NCI-H146 treated with DMSO at 0.1 percent for 48 hours (cell line): Measurements from ENCODE around the gene CFAP61.
A peak's percentile ranks its signal among the peaks of the same experiment; 100 is the strongest.

Source experiments
- DNase-seq: peaks from one replicate; lab custom pipeline; 2025; ENCODE audit not compliant: unreplicated experiment; lab: John Stamatoyannopoulos, UW

Gene CFAP61

GRCh38 chr20:20160520-20160919 is 108.2 kb downstream of the CFAP61 start:
- no peak for DNase-seq

DNA sequence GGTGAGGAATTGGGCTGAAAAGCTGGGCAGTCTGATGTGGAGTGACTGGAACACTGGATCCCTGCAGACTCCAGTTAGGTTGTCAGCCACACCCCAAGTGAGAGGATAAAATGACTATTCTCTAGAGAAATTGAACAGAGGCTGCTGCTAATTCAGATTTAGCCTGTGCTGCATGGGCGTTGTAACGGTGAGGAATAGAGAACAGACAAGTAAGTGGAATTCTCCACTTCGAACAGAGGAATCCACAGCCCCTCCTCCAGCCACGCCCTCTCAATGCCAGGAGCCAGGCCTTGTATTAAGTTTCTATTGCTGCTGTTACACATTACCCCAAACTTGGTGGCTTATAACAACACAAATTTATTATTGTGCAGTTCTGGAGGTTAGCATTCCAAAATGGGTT is 109.3 kb downstream of the CFAP61 start:
- no peak for DNase-seq

GRCh38 chr20:20167698-20168097 is 115.4 kb downstream of the CFAP61 start:
- DNase-seq = no peak

DNA sequence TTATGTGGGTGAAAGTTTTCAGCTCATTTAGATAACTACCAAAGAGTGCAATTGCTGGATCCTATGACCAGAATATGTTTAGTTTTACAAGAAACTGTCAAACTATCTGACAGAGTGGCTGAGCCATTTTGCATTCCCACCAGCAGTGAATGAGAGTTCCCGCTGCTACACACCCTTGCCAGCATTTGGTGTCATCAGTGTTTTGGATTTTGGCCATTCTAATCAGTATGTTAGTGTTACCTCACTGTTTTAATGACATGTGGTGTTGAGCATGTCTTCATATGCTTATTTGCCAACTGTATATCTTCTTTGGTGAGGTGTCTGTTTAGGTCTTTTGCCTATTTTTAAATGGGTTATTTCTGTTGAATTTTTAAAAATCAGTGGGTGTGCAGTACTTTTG is 120.9 kb downstream of the CFAP61 start:
- DNase-seq = no peak

DNA sequence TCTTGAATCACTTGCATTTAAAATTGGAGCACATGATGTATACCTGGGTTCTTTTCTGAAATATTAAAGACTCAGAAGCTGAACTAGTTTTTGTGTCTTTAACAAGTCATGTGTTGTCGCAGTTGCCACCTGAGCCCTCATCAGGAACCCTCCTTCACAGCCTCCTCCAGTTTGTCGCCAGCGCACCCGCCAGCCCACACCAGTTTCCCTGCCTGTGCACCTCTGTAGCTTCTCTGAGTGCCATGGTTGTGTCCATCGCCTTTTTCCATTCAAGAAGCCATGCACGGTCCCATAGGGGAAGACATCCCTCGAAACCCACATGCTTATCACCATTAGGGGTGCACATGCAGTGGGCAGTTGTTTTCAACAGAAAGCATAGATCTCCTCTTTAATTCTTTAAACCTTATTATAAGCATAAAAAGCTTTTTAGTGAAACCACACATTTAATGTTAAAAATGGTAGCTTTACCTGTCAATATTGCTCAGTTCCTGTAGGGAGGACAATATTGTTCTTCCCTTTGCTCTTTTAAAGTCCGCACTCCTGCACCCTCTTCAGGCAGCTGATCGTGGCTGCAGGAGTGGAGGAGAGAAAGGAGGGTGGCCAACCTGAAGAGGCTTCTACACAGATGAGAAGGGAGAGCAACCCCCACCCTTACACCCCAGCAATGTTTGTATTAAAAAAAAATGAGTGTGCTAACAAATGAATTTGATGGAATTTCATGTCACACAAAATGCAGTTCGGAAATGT is 121.9 kb downstream of the CFAP61 start:
- no peak for DNase-seq

DNA sequence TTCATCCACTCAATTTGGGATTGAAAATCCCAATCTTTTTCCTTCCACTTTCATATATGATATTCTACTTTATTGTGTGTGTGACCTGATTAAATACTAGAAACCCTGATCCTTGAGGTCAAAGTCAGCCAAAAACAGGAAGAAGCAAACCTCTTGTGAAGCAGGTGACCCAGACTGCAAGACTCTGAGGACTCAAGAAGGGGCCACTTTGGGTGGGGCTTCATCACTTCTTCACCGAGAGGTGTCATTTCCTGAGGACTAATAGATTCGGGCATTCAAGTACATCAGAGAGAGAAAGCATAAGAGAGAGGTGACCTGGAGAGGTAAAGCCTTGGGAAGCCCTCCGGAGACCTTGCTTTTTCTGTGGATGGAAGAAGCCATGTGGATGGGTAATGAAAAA is 129.0 kb downstream of the CFAP61 start:
- DNase-seq = no peak

- no peak for DNase-seq
Measured at GRCh38 chr20:20184149-20184548, 131.8 kb downstream of the CFAP61 start.

- peak; percentile 35 for DNase-seq
Measured at GRCh38 chr20:20184706-20185105, 132.4 kb downstream of the CFAP61 start.

- no peak for DNase-seq
Measured at GRCh38 chr20:20188647-20189046, 136.3 kb downstream of the CFAP61 start.

- peak; percentile 99 for DNase-seq
Measured at GRCh38 chr20:20192366-20192765, 140.0 kb downstream of the CFAP61 start.

DNA sequence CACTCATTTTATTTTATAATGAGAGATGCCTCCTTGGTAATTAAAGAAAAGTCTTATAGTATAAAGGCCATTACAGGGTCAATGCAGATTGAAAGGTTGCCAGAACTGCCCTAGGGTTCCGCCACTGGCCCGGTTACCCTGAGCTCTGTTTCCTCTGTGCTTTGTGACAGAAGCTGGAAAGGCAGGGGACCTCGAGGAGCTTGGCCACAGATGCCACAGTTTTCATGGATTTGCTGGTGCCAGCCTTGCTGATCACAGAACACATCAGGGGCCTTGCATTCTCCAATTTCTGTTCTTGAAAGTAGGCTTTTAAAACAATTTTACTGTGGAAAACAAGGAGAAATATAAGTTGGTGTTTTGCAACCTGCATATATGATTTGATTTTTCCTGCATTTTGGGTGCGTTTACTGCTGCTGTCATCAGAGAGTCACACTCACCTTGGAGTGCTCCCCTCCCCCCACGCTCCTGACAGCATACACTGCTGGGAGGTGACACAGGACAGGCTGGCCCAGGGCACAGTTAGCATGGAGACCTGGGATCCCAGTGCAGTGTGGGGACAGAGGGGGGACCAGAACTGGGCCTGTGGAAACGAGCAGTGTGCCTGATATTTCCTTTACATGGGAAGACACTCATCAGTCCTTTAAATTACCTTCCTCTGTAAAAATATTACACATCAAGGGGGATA is 142.8 kb downstream of the CFAP61 start:
- DNase-seq = no peak

- DNase-seq = no peak
Measured at GRCh38 chr20:20196610-20197009, 144.3 kb downstream of the CFAP61 start.

DNA sequence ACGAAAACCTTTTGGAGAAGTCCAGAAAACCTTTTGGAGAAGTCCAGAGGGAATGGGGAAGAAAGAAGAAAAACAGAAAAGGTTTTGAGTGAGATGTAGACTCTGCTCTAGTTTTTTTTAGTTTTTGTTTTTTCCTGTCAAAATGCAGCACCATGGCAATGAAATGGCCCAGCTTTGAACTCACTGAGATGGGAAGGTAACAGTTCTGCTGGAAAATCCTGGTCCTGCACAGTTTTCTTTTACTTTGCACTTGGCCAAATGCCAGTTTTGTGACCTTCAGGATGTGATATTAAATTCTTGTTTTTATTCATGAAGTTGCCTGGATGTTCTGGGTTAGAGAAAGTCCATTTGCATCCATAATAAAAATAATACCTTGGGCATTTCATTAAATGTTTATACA is 145.7 kb downstream of the CFAP61 start:
- no peak for DNase-seq

DNA sequence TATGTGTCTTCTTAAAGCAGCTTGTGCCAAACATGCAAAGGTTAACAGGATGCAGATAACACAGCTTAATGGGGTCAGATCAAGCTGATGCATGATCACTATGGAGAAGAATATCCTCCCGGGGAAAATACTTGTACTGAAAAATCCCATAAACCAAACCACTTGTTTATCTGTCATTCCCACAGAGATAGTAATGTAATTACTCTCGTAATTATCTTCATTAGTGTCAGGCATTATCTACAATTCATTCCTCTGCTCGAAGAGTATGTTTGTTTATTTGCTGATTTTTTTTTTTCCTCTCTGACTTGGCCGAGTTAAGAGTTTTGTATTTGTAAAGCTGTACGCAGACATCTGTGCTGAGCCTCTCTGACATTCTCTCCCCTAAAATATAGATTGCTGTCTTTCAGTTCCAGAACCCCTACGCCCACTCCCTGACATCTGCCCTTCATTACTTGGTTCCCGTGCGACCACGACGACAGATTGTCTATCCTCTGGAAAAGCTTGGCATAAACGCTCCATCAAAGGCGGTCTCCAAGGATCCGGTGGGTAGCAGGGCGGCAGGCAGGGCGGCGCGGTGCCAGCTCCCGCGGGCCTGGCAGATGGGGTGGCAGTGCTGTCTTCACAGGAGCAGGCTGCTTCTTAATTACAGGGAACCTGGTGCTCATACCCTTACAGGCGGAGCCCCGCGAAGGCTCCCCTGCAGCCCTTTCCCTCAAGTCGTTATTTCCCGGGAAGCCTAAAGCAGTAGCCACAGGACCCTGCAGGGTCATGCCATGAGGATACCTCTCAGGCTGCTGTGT is 147.2 kb downstream of the CFAP61 start:
- peak; percentile 19 for DNase-seq

GRCh38 chr20:20201124-20201523 is 148.8 kb downstream of the CFAP61 start:
- DNase-seq = no peak

GRCh38 chr20:20201639-20202038 is 149.3 kb downstream of the CFAP61 start:
- no peak for DNase-seq

DNA sequence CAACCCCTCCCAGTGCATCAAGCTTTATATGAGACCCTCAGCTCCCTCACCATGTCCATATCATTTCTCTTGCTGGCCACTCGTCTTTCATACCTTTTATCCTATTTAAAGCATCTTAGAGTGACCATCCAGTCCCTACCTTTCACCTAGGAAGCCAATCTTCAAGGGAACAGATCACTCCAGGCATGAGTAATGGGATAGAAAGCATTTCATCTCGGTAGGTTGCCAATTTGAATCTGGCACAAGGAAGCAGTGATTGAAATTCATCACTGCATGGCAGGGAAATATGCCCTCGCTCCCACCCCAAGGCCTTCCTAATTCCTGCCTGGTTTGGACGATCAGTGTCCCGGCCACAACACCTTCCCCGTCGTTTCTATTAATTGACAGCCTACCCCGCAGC is 150.4 kb downstream of the CFAP61 start:
- no peak for DNase-seq

- no peak for DNase-seq
Measured at GRCh38 chr20:20203784-20204183, 151.5 kb downstream of the CFAP61 start.

DNA sequence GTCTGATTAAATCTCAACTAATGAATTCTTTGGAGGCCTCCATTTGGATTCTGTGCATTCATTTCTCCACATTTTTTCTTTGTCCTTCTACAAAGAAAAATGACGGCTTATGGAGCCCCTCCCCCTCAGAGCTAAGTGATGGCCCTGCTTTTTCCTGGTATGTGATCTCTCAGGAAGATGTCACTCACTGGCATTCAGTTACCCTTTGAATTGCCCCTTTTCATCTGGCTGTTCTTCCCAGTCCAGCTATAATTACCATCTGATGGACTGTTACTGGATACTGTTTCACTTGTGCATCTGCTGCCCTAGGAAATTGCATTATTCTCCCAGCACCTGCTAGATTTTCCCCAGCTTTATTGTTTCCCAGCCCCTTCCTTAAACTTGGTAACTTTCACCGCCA is 151.9 kb downstream of the CFAP61 start:
- peak; percentile 97 for DNase-seq

DNA sequence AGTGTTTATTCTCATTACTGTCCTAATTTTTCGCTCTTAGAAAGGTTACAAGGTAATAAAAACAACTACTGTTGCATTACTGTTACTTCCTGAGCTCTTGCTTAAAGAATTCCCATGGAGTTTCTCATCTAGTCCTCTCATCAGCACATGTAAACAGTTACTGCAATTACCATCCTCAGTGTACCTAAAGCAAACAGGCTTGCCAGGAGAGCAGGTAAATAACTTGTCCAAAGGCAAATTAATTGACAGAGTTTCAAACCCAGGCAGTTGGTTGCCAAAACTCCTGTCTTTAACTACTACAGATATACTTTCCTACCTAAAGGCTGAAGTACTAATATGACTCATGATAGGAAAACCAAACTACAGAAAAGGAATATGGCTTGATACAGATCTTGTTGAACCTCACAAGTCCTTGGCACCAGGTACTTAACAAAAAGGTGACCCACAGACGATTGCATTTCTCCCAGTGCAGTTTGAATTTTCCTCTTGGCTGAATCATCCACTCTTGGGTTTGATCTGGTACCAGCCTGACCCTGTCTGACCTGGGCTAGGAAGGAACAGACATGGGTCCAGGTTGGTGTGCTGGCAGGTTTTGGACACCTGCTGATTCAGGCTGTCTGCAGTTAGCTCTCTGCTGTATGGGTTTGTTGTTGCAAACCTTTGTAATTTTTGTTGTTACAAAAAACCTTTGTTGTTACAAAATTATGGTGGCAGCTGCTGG is 153.0 kb downstream of the CFAP61 start:
- DNase-seq = peak; percentile 71

DNA sequence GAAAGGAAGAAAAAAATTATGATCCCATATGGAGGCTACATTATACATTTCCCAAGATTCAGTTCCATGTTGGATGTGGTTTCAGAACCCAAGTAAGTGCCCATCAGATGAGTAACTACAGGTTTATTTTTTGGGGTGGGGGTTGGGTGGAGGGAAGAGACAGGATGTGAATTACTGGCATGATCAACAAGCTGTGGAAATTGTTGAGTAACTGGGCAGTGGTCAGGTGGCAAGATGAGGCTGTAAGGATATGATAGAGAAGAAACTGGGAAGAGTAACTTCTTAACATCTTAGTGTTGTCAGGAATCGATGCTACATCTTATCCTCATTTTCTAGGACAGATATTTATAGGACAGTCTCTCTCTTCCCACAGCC is 153.5 kb downstream of the CFAP61 start:
- no peak for DNase-seq
